K562 (cell line): Measurements from ENCODE around the gene ACHE. TPM values are rescaled to one million over a fixed set of nuclear protein-coding genes. Genes with fewer than 3 reads are reported as not detected.

Experiments
- ATAC-seq: fragments of 200-7000 bp; cut with Tn5 transposase; 3 replicates; pipeline ENCODE4 v1.9.1; 2020; ENCODE audit warnings: moderate library complexity
- BruUV-seq: library from RNA; stranded (reverse); fragments of 400-500 nt; replicated peaks from 2 replicates; lab custom pipeline; 2021; lab: Mats Ljungman, UMichigan
- CTCF ChIA-PET: fragments of 300-600 bp; formaldehyde crosslinking; extraction: SDS; loops from one replicate; lab custom pipeline; 2021; ENCODE audit warnings: low intra/inter-chr PET ratio; lab: Yijun Ruan, JAX
- POLR2A ChIA-PET: fragments of 300-600, 350-650 bp; sonication (Branson Sonifier 250); formaldehyde crosslinking; extraction: SDS; loops from one replicate; lab custom pipeline; 2021; ENCODE audit warnings: antibody characterized with exemption, inconsistent platforms; lab: Yijun Ruan, JAX
- DNase-seq, 4 experiments: peaks; one replicate each; pipeline versions ENCODE4 v3.0.0 to v3.0.0-alpha.2; 2011 to 2018; ENCODE audit warnings: low spot score in 3 of 4, mixed read lengths in 3 of 4; ENCODE audit errors: extremely low read depth in 1 of 4
- FAIRE-seq: peaks from 2 replicates; lab custom pipeline; 2011; peaks lifted over from hg19 to GRCh38; lab: Jason Lieb, UNC
- H2AFZ ChIP-seq: 2 replicates; pipeline ENCODE4 v1.6.0; 2011; ENCODE audit warnings: low read depth, low read length, control low read depth, inconsistent platforms
- H3K27ac ChIP-seq: fragments of 200-600 bp; 3 replicates; pipeline ENCODE4 v1.8.0; 2011; ENCODE audit warnings: low read depth, mild to moderate bottlenecking, control low read depth, inconsistent platforms, low read length, moderate library complexity, mixed read lengths; ENCODE audit errors: extremely low read depth
- H3K27me3 ChIP-seq, 2 experiments: fragments of 300-600 bp in 1 of 2; 2 replicates in 1 of 2; 3 replicates in 1 of 2; pipeline versions ENCODE4 v1.6.0 to v1.8.0; 2011; ENCODE audit warnings: inconsistent platforms in 2 of 2, low read length in 2 of 2, mild to moderate bottlenecking in 1 of 2, mixed read lengths in 1 of 2, moderate library complexity in 1 of 2; ENCODE audit not compliant: control insufficient read depth in 2 of 2, insufficient read depth in 2 of 2
- H3K36me3 ChIP-seq: fragments of 300-600 bp; 3 replicates; pipeline ENCODE4 v1.8.0; 2011; ENCODE audit warnings: mild to moderate bottlenecking, low read length, inconsistent platforms; ENCODE audit not compliant: control insufficient read depth, insufficient read depth
- H3K4me1 ChIP-seq, 2 experiments: fragments of 200-600 bp in 1 of 2; replicated peaks in 1 of 2; 2 replicates in 1 of 2; 3 replicates in 1 of 2; pipeline versions ENCODE4 v1.5.1 to v1.8.0; 2011; ENCODE audit warnings: inconsistent platforms in 2 of 2, low read length in 2 of 2, mild to moderate bottlenecking in 1 of 2, mixed read lengths in 1 of 2, moderate library complexity in 1 of 2; ENCODE audit not compliant: control insufficient read depth in 2 of 2, insufficient read depth in 2 of 2
- H3K4me2 ChIP-seq: 2 replicates; pipeline ENCODE4 v1.6.1; 2011; ENCODE audit warnings: low read length, control low read depth, inconsistent platforms, mixed read lengths; ENCODE audit not compliant: insufficient read depth
- H3K4me3 ChIP-seq: fragments of 200-600 bp; sonication (generic), shearing (Covaris generic); 2 replicates; pipeline ENCODE4 v1.5.1; 2016; ENCODE audit warnings: control low read depth, inconsistent platforms
- H3K79me2 ChIP-seq: fragments of 200-600 bp; 3 replicates; pipeline ENCODE4 v1.8.0; 2011; ENCODE audit warnings: low read length, inconsistent platforms; ENCODE audit not compliant: control insufficient read depth, insufficient read depth
- H3K9ac ChIP-seq, 2 experiments: 2 replicates each; pipeline versions ENCODE4 v1.6.0 to v1.6.1; 2011; ENCODE audit warnings: low read depth in 2 of 2, low read length in 2 of 2, control low read depth in 1 of 2, inconsistent platforms in 1 of 2, mild to moderate bottlenecking in 1 of 2, mixed read lengths in 1 of 2; ENCODE audit not compliant: insufficient read depth in 1 of 2
- H3K9me1 ChIP-seq: one replicate; pipeline ENCODE4 v1.6.0; 2011; ENCODE audit warnings: inconsistent platforms, mild to moderate bottlenecking, low read length, moderate library complexity; ENCODE audit not compliant: control insufficient read depth, insufficient read depth
- H3K9me3 ChIP-seq: replicated peaks from 2 replicates; pipeline ENCODE4 v1.5.1; 2011; ENCODE audit warnings: low read depth, low read length, inconsistent platforms; ENCODE audit not compliant: control insufficient read depth, insufficient read depth
- H4K20me1 ChIP-seq: replicated peaks from 2 replicates; pipeline ENCODE4 v1.6.1; 2011; ENCODE audit warnings: low read length, inconsistent platforms, mixed read lengths; ENCODE audit not compliant: control insufficient read depth, insufficient read depth
- CXXC5 ChIP-seq: fragments of 250-450 bp; sonication (Bioruptor Pico); IDR thresholded peaks from 2 replicates; pipeline ENCODE4 v1.8.0; 2022; ENCODE audit warnings: inconsistent platforms, mild to moderate bottlenecking, moderate library complexity
- KDM1A ChIP-seq, 2 experiments: fragments of 450-650 bp; IDR thresholded peaks; 2 replicates each; pipeline ENCODE4 v1.6.1; 2016; ENCODE audit warnings: mild to moderate bottlenecking in 2 of 2
- MYNN ChIP-seq, 2 experiments: sonication (generic); formaldehyde crosslinking in 1 of 2; IDR thresholded peaks; 2 replicates each; pipeline versions ENCODE4 v1.5.0 to v1.6.1; 2016 to 2020; ENCODE audit warnings: antibody characterized with exemption in 1 of 2, missing genetic modification reagents in 1 of 2
- WGBS: fragments of 100-300 bp; shearing (Covaris generic); methylation state at CpG from one replicate; pipeline ENCODE4 v1.1.6; 2016; ENCODE audit warnings: low coverage, mixed read lengths; ENCODE audit not compliant: insufficient coverage; ENCODE audit errors: missing lambda C conversion rate; 5-methylcytosine and 5-hydroxymethylcytosine counted together
- in situ Hi-C: fragments of 300-500 bp; cut with MboI; formaldehyde crosslinking; loops from 4 replicates; pipeline ENCODE4 v1.15.0; 2018; ENCODE audit warnings: inconsistent platforms, mixed read lengths
- intact Hi-C: fragments of 100-400 bp; cut with micrococcal nuclease; formaldehyde crosslinking; loops from 2 replicates; pipeline ENCODE4 v1.14.2; 2022
- polyA plus RNA-seq, 8 experiments: library from polyadenylated mRNA; depleted of rRNA in 4 of 8; stranded (reverse) in 5 of 8; unstranded in 3 of 8; fragments of >200 nt; fragmentation: Nextera tagmentation in 2 of 8; fragmentation: Illumina TruSeq in 1 of 8; extraction: Ambion mirVana in 2 of 8; extraction: Trizol in 1 of 8; gene quantifications; 2 replicates each; pipeline versions ENCODE4 v1.2.1 to v1.2.3, GENCODE V29; 2011 to 2014; ENCODE audit warnings: inconsistent platforms in 1 of 8, missing spikeins in 1 of 8
- total RNA-seq, 7 experiments: library from RNA; depleted of rRNA in 6 of 7; stranded (reverse); fragments of >200 nt in 6 of 7; fragmentation: Illumina TruSeq in 2 of 7; extraction: Trizol in 2 of 7; gene quantifications; 2 replicates each; pipeline versions ENCODE4 v1.2.1 to v1.2.3, GENCODE V29; 2011 to 2021; ENCODE audit warnings: low replicate concordance in 1 of 7
- TF ChIP-seq, protein P1 (sequence below): IDR thresholded peaks from 2 replicates; pipeline ENCODE4 v1.6.1; 2012; ENCODE audit warnings: low read depth, low read length, improper control_type of control experiment, borderline replicate concordance

ACHE gene
- total and polyA plus RNA-seq, 9 of the 15 experiments (the other 6 are each of a cell fraction or from before 2014, with no cell fraction given) = 0.04 to 8.8 (median 1.9) TPM

DNA sequence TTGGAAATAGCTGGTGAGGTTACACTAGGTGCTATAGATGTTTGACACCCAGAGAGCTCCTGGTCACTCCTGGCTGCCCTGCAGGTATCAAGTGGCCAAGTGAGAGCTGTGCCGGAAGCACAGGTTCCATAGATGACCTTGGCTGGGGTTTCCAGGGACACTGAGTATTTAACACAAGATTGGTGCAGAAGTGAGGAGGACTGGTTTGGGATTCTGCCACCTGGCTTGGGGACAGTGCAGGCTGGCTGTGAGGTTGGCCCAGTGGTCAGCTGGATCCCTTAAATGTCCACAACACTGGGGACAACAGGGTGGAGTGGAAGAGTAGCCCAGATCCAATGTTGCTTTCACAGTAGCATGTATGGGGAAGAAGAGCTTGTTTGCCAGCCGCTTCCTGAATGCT is 5.3 kb upstream of the ACHE start:
- FAIRE-seq = no peak

More for the DNA sequence above, 5.3 kb upstream of the ACHE start:
- no TSS peak for BruUV-seq
- no peaks in the 10 kb centered on the region for H3K27me3 ChIP-seq
- H3K9me3 ChIP-seq = no peaks in the 10 kb centered on the region
- H3K4me1 ChIP-seq = peaks cover 23 to 31% of the 10 kb centered on the region in 2 experiments
- 78% methylated on average over 2 of the region's 2 CpGs for WGBS
- in situ Hi-C loops = loop anchor here (25.0 kb wide), 1 partner anchor 386 kb away; no protein-coding TSS in a partner anchor
- ChIA-PET CTCF (interaction anchor here (1.8 kb wide), 1 partner anchor 159 kb away, joined by 9 read pairs; no protein-coding TSS in a partner anchor), POLR2A (interaction anchor here (0.6 to 1.0 kb wide), 4 partner anchors 10 to 518 kb away, joined by 3 to 6 read pairs (median 4); no protein-coding TSS in a partner anchor)
- no peak overlapping the region for H2AFZ ChIP-seq
- H3K4me2 ChIP-seq = no peak overlapping the region
- no peaks in the 10 kb centered on the region for H4K20me1 ChIP-seq
- no peak overlapping the region for H3K4me3 ChIP-seq
- ATAC-seq (no peak), DNase-seq (no peak)
- intact Hi-C loops = no loop called here
- H3K27ac ChIP-seq = no peak overlapping the region
- TF ChIP-seq CXXC5 (no peak), KDM1A (IDR thresholded peaks at IDR 0.05) (no peak), MYNN (IDR thresholded peaks at IDR 0.05) (no peak), MYNN (CRISPR knock-in tag; IDR thresholded peaks at IDR 0.05) (no peak)
- TF ChIP-seq, protein P1, sequence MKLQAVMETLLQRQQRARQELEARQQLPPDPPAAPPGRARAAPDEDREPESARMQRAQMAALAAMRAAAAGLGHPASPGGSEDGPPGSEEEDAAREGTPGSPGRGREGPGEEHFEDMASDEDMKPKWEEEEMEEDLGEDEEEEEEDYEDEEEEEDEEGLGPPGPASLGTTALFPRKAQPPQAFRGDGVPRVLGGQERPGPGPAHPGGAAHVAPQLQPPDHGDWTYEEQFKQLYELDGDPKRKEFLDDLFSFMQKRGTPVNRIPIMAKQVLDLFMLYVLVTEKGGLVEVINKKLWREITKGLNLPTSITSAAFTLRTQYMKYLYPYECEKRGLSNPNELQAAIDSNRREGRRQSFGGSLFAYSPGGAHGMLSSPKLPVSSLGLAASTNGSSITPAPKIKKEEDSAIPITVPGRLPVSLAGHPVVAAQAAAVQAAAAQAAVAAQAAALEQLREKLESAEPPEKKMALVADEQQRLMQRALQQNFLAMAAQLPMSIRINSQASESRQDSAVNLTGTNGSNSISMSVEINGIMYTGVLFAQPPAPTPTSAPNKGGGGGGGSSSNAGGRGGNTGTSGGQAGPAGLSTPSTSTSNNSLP = no peak
- no peaks in the 10 kb centered on the region for H3K36me3 ChIP-seq
- no peaks in the 10 kb centered on the region for H3K9me1 ChIP-seq
- no peaks in the 10 kb centered on the region; the same call in 2 of the 3 replicates for H3K79me2 ChIP-seq
- H3K9ac ChIP-seq = peak overlapping the region in 1 of 2 experiments; percentile 39; a peak in 1 of 4 replicates
